PFSK-1 (cell line): Measurements from ENCODE around the gene UBE2I.
A peak's percentile ranks its signal among the peaks of the same experiment; 100 is the strongest.

Source experiments
- FOXP2 ChIP-seq: optimal IDR thresholded peaks from 2 replicates; pipeline ENCODE3; 2011; ENCODE audit warnings: borderline replicate concordance, control low read depth, inconsistent platforms; ENCODE audit not compliant: insufficient read depth; ENCODE audit errors: extremely low read length, extremely low read depth
- POLR2AphosphoS5 ChIP-seq: IDR thresholded peaks from 2 replicates; pipeline ENCODE4 v1.6.1; 2012; ENCODE audit warnings: low read depth, mild to moderate bottlenecking, control low read depth, low read length, moderate library complexity
- SIN3A ChIP-seq: IDR thresholded peaks from 2 replicates; pipeline ENCODE4 v1.6.1; 2012; ENCODE audit warnings: mild to moderate bottlenecking, low read length, moderate library complexity, borderline replicate concordance; ENCODE audit not compliant: insufficient read depth
- TAF1 ChIP-seq: IDR thresholded peaks from 2 replicates; pipeline ENCODE4 v1.6.1; 2012; ENCODE audit warnings: low read length, control low read depth, borderline replicate concordance; ENCODE audit not compliant: insufficient read depth
- TF ChIP-seq, protein P1 (sequence below), 2 experiments: IDR thresholded peaks; 2 replicates each; pipeline versions ENCODE4 v1.6.1 to v1.8.0; 2011 to 2012; ENCODE audit warnings: low read depth in 2 of 2, low read length in 2 of 2, control low read depth in 1 of 2, inconsistent platforms in 1 of 2, mild to moderate bottlenecking in 1 of 2, moderate library complexity in 1 of 2; ENCODE audit not compliant: insufficient read depth in 1 of 2

The UBE2I gene

DNA sequence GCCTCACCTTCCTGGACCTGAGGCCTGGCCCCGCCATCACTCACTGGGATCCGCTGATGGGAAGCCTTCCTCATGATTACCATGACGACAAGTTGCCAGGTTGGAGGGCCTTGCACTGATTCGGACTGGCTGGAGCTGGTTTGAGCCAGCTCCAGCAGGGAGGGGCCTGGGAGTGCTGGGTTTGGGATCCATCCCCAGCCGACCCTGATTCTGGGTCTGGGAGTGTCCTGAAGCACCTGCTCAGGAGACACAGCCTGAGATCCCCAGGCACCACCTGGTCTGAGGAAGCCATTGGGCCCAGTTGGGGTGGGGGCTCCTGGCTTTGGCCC, 18.1 kb downstream of the UBE2I start:
- TF ChIP-seq TAF1 (no peak), FOXP2 (no peak), SIN3A (no peak), POLR2AphosphoS5 (no peak)
- TF ChIP-seq, protein P1, sequence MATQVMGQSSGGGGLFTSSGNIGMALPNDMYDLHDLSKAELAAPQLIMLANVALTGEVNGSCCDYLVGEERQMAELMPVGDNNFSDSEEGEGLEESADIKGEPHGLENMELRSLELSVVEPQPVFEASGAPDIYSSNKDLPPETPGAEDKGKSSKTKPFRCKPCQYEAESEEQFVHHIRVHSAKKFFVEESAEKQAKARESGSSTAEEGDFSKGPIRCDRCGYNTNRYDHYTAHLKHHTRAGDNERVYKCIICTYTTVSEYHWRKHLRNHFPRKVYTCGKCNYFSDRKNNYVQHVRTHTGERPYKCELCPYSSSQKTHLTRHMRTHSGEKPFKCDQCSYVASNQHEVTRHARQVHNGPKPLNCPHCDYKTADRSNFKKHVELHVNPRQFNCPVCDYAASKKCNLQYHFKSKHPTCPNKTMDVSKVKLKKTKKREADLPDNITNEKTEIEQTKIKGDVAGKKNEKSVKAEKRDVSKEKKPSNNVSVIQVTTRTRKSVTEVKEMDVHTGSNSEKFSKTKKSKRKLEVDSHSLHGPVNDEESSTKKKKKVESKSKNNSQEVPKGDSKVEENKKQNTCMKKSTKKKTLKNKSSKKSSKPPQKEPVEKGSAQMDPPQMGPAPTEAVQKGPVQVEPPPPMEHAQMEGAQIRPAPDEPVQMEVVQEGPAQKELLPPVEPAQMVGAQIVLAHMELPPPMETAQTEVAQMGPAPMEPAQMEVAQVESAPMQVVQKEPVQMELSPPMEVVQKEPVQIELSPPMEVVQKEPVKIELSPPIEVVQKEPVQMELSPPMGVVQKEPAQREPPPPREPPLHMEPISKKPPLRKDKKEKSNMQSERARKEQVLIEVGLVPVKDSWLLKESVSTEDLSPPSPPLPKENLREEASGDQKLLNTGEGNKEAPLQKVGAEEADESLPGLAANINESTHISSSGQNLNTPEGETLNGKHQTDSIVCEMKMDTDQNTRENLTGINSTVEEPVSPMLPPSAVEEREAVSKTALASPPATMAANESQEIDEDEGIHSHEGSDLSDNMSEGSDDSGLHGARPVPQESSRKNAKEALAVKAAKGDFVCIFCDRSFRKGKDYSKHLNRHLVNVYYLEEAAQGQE (IDR thresholded peaks at IDR 0.05; ENCODE audit: insufficient read depth in 1 of 2, low read depth in 2 of 2, low read length in 2 of 2) = no peak

DNA sequence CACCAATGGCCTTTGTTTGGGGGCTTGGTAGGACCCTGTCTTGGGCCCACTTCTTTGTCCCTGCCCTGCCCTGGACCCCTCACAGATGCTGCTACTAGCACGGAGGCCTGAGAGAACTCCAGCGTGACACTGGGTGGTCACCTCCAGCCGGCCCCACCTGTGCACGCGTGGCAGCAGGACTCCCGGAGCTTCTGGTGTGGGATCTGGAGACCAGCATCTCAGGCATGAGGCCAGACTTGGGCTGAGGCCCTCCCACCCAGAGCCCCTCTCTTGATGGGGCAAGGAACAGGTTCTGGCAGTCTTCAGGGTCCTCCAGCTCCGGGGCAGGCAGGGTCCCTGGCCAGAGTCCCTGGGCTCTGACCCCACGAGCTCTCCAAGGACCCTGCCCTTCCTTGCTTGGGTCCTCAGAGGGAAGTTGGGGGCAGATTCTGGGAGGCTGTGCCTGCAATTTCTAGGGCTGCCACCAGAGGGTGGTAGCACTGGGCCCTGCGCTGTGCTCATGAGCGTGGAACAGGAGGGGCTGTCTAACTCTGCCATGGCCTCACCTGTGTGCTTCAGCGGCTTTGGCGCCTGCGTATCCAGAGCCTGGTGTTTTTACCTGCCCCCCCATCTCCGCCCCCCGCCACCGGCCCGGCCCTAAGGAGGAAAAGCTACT, 21.0 kb downstream of the UBE2I start:
- TF ChIP-seq SIN3A (no peak), FOXP2 (no peak), POLR2AphosphoS5 (no peak), TAF1 (no peak)
- TF ChIP-seq, protein P1 (IDR thresholded peaks at IDR 0.05; ENCODE audit: insufficient read depth in 1 of 2, low read depth in 2 of 2, low read length in 2 of 2) = no peak

- no peak for TF ChIP-seq SIN3A
- TF ChIP-seq, protein P1 (IDR thresholded peaks at IDR 0.05; ENCODE audit: insufficient read depth in 1 of 2, low read depth in 2 of 2, low read length in 2 of 2) = no peak
- no peak for TF ChIP-seq TAF1
- no peak for TF ChIP-seq FOXP2
- TF ChIP-seq POLR2AphosphoS5 = no peak
Measured at GRCh38 chr16:1330931-1331711, 21.7 kb downstream of the UBE2I start.

GRCh38 chr16:1331712-1332617, 22.5 kb downstream of the UBE2I start:
- TF ChIP-seq POLR2AphosphoS5 (no peak), FOXP2 (peak; percentile 95)

GRCh38 chr16:1332618-1333148, 23.2 kb downstream of the UBE2I start:
- no peak for TF ChIP-seq POLR2AphosphoS5
- TF ChIP-seq SIN3A = no peak
- no peak for TF ChIP-seq FOXP2
- TF ChIP-seq, protein P1 (IDR thresholded peaks at IDR 0.05; ENCODE audit: insufficient read depth in 1 of 2, low read depth in 2 of 2, low read length in 2 of 2) = no peak
